ENCODE results near the gene FCMR. TPM values are rescaled to one million over a fixed set of nuclear protein-coding genes. Genes with fewer than 3 reads are reported as not detected.

FCMR gene
- total and polyA plus RNA-seq, 10 of the 15 experiments (the other 5 are each of a cell fraction or from before 2014, with no cell fraction given), result 79.7 to 245 (median 123) TPM

DNA sequence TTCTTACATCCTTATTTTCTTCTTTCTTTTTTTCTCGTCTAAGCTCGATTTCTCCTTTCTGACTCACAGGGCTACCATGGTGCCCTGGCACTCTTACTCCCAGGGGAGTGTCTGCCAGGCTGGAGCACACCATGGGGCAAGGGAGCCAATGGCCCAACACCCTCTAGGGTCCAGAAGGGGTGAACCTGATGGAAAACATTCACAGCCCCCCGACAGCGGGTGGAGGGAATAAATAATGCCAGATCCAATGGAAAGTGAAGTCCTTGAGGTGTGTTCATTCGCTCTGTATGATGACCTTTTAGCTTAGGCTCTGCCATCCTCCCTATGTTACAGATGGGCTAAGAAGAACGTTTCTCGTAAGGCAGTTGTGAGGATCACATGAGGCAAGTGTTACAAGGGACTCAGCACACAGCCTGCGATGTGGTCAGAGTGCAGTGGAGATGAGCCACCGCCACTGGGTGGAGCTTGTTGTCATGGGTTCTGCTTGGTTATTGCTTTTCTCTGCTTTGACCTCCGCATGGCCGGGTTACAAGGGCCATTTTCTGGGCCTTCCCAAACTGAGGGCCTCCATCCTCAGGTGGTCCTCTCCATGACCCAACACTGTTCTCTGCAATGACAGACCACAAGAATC lies 3.5 kb upstream of the FCMR start (continued):
- TF ChIP-seq ZNF687 (IDR thresholded peaks at IDR 0.05), result peak; percentile 98
- no peak; a peak in 1 of 4 replicates for TF ChIP-seq EP300 (IDR thresholded peaks at IDR 0.05; ENCODE audit: borderline replicate concordance in 1 of 2, control insufficient read depth in 1 of 2, low read depth in 2 of 2, low read length in 2 of 2)
- TF ChIP-seq ATF7 (IDR thresholded peaks at IDR 0.05; ENCODE audit: low read depth), result peak; percentile 83
- no peak for TF ChIP-seq FOS (IDR thresholded peaks at IDR 0.05; ENCODE audit: borderline replicate concordance, extremely low read depth, insufficient read length)
- TF ChIP-seq TAF1 (IDR thresholded peaks at IDR 0.05; ENCODE audit: borderline replicate concordance, low read depth, low read length), result no peak
- TF ChIP-seq CHD1 (IDR thresholded peaks at IDR 0.05; ENCODE audit: low read depth, low read length), result 0 out of 2 replicates have a peak, but pooled peaks have one; percentile 64
- TF ChIP-seq, protein P1, sequence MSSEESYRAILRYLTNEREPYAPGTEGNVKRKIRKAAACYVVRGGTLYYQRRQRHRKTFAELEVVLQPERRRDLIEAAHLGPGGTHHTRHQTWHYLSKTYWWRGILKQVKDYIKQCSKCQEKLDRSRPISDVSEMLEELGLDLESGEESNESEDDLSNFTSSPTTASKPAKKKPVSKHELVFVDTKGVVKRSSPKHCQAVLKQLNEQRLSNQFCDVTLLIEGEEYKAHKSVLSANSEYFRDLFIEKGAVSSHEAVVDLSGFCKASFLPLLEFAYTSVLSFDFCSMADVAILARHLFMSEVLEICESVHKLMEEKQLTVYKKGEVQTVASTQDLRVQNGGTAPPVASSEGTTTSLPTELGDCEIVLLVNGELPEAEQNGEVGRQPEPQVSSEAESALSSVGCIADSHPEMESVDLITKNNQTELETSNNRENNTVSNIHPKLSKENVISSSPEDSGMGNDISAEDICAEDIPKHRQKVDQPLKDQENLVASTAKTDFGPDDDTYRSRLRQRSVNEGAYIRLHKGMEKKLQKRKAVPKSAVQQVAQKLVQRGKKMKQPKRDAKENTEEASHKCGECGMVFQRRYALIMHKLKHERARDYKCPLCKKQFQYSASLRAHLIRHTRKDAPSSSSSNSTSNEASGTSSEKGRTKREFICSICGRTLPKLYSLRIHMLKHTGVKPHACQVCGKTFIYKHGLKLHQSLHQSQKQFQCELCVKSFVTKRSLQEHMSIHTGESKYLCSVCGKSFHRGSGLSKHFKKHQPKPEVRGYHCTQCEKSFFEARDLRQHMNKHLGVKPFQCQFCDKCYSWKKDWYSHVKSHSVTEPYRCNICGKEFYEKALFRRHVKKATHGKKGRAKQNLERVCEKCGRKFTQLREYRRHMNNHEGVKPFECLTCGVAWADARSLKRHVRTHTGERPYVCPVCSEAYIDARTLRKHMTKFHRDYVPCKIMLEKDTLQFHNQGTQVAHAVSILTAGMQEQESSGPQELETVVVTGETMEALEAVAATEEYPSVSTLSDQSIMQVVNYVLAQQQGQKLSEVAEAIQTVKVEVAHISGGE (CRISPR knock-in tag; IDR thresholded peaks at IDR 0.05), result no peak
- TF ChIP-seq PAX8 (IDR thresholded peaks at IDR 0.05), result no peak
- peak; percentile 43; the same call in 1 of the 2 replicates for TF ChIP-seq HDGF (IDR thresholded peaks at IDR 0.05)
- TF ChIP-seq MTA2 (IDR thresholded peaks at IDR 0.05; ENCODE audit: low read depth), result peak; percentile 74
- no peak for TF ChIP-seq KDM1A (IDR thresholded peaks at IDR 0.05; ENCODE audit: borderline replicate concordance)
- TF ChIP-seq CBFB (IDR thresholded peaks at IDR 0.05; ENCODE audit: low read depth), result no peak
- TF ChIP-seq NBN (IDR thresholded peaks at IDR 0.05), result peak; percentile 87
- TF ChIP-seq NR2C1 (IDR thresholded peaks at IDR 0.05), result peak; percentile 61
- TF ChIP-seq ATF2 (IDR thresholded peaks at IDR 0.05; ENCODE audit: low read length), result no peak
- TF ChIP-seq ZNF592 (IDR thresholded peaks at IDR 0.05), result peak; percentile 45; the same call in 1 of the 2 replicates

Data from GM12878 (cell line).